Neural cell (in vitro differentiated cells): ENCODE data around the gene ACTG2. TPM values are rescaled to one million over a fixed set of nuclear protein-coding genes. Genes with fewer than 3 reads are reported as not detected.

Source experiments
- H2AFZ ChIP-seq: fragments of 200-600, 300-800 bp; sonication (generic), shearing (Covaris generic); 2 replicates; pipeline ENCODE4 v1.6.0; 2014; ENCODE audit warnings: low read depth, mild to moderate bottlenecking, antibody characterized with exemption, low read length, moderate library complexity
- H3F3A ChIP-seq: fragments of 200-600 bp; shearing (Covaris generic); 2 replicates; pipeline ENCODE4 v1.6.1; 2016; ENCODE audit warnings: mild to moderate bottlenecking, moderate library complexity, mixed read lengths, antibody characterized with exemption, low read length; ENCODE audit not compliant: insufficient read depth, poor library complexity, severe bottlenecking
- H3K27ac ChIP-seq: fragments of 200-600, 300-800 bp; sonication (generic), shearing (Covaris generic); 2 replicates; pipeline ENCODE4 v1.5.1; 2014; ENCODE audit warnings: mild to moderate bottlenecking, low read length, moderate library complexity
- H3K27me3 ChIP-seq: fragments of 300-800, 200-600 bp; sonication (generic), shearing (Covaris generic); 2 replicates; pipeline ENCODE4 v1.6.0; 2014; ENCODE audit warnings: mild to moderate bottlenecking, low read depth, low read length, moderate library complexity; ENCODE audit not compliant: insufficient read depth
- H3K36me3 ChIP-seq: fragments of 300-800, 200-600 bp; sonication (generic), shearing (Covaris generic); 2 replicates; pipeline ENCODE4 v1.5.1; 2014; ENCODE audit warnings: mild to moderate bottlenecking, antibody characterized with exemption, low read length, moderate library complexity; ENCODE audit not compliant: insufficient read depth
- H3K4me2 ChIP-seq: fragments of 300-800, 200-600 bp; sonication (generic), shearing (Covaris generic); 2 replicates; pipeline ENCODE4 v1.6.0; 2014; ENCODE audit warnings: mild to moderate bottlenecking, low read length
- H3K4me3 ChIP-seq: fragments of 300-800, 200-600 bp; sonication (generic), shearing (Covaris generic); 2 replicates; pipeline ENCODE4 v1.5.1; 2014; ENCODE audit warnings: mild to moderate bottlenecking, low read length, moderate library complexity
- H3K79me2 ChIP-seq: fragments of 200-600 bp; shearing (Covaris generic); replicated peaks from 2 replicates; pipeline ENCODE4 v1.6.0; 2014; ENCODE audit warnings: mild to moderate bottlenecking, low read length, moderate library complexity; ENCODE audit not compliant: insufficient read depth
- H3K9ac ChIP-seq: fragments of 300-800, 200-600 bp; sonication (generic), shearing (Covaris generic); 2 replicates; pipeline ENCODE4 v1.6.1; 2016; ENCODE audit warnings: mild to moderate bottlenecking, low read length, mixed read lengths
- H3K9me2 ChIP-seq: fragments of 200-600 bp; shearing (Covaris generic); 2 replicates; pipeline ENCODE4 v1.6.1; 2016; ENCODE audit warnings: mild to moderate bottlenecking, low read length, mixed read lengths; ENCODE audit not compliant: insufficient read depth
- H3K9me3 ChIP-seq: fragments of 200-600, 300-800 bp; sonication (generic), shearing (Covaris generic); 2 replicates; pipeline ENCODE4 v1.6.1; 2016; ENCODE audit warnings: mild to moderate bottlenecking, mixed run types, low read length, moderate library complexity, mixed read lengths
- H4K20me1 ChIP-seq: fragments of 200-600 bp; shearing (Covaris generic); 2 replicates; pipeline ENCODE4 v1.6.1; 2016; ENCODE audit warnings: mild to moderate bottlenecking, mixed run types; ENCODE audit not compliant: insufficient read depth
- EP300 ChIP-seq: fragments of 450-650 bp; conservative IDR thresholded peaks from 2 replicates; pipeline ENCODE4 v1.6.1; 2014; ENCODE audit warnings: antibody characterized with exemption, mild to moderate bottlenecking, moderate library complexity; ENCODE audit not compliant: poor library complexity, severe bottlenecking
- EZH2 ChIP-seq: fragments of 200-600, 300-800 bp; shearing (Covaris generic), sonication (generic); IDR thresholded peaks from 2 replicates; pipeline ENCODE4 v1.6.1; 2014; ENCODE audit warnings: antibody characterized with exemption, low read length, borderline replicate concordance, mild to moderate bottlenecking; ENCODE audit not compliant: insufficient read depth, poor library complexity, severe bottlenecking
- MXI1 ChIP-seq: fragments of 450-650 bp; conservative IDR thresholded peaks from 2 replicates; pipeline ENCODE4 v1.6.1; 2014; ENCODE audit warnings: antibody characterized with exemption, mild to moderate bottlenecking; ENCODE audit not compliant: poor library complexity, severe bottlenecking
- POLR2AphosphoS5 ChIP-seq: IDR thresholded peaks from 2 replicates; pipeline ENCODE4 v1.6.1; 2012
- RAD21 ChIP-seq: fragments of 450-650 bp; conservative IDR thresholded peaks from 2 replicates; pipeline ENCODE4 v1.6.1; 2014; ENCODE audit warnings: antibody characterized with exemption, mild to moderate bottlenecking, moderate library complexity
- SMC3 ChIP-seq: fragments of 450-650 bp; conservative IDR thresholded peaks from 2 replicates; pipeline ENCODE4 v1.6.1; 2014; ENCODE audit warnings: antibody characterized with exemption, mild to moderate bottlenecking, moderate library complexity; ENCODE audit not compliant: poor library complexity
- TAF1 ChIP-seq: IDR thresholded peaks from 2 replicates; pipeline ENCODE4 v1.6.1; 2012; ENCODE audit warnings: low read depth
- polyA plus RNA-seq: library from polyadenylated mRNA; depleted of rRNA; stranded (reverse); fragments of >200 nt; gene quantifications from 2 replicates; pipeline ENCODE4 v1.2.3, GENCODE V29; 2014
- TF ChIP-seq, protein P1 (sequence below): IDR thresholded peaks from 2 replicates; pipeline ENCODE4 v1.6.1; 2012; ENCODE audit warnings: borderline replicate concordance
- TF ChIP-seq, protein P2 (sequence below): fragments of 450-650 bp; IDR thresholded peaks from 2 replicates; pipeline ENCODE4 v1.5.1; 2014; ENCODE audit warnings: antibody characterized with exemption, mild to moderate bottlenecking, moderate library complexity; ENCODE audit not compliant: poor library complexity, severe bottlenecking

The ACTG2 gene
- polyA plus RNA-seq, 1 donor from 2014 or later = 0.67 TPM

DNA sequence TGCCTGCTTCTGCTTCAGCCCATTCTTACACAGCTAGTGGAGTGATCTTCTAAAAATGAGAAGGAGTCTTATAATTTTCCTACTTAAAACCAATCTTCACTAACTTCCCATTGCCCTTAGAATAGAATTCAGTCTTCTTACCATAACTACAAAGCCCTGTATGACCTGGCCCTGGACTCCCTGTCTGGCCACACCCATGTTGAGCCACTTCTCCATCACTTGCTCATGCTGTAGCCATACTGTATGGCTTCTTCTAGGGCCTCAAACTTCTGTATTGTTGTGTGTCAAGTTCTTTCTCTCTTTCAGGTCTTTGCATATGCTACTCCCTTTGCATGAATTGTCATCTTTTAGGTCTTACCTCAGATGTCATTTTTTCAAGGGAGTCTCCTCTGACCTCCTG, 45.1 kb downstream of the ACTG2 start:
- no peak for TF ChIP-seq EZH2
- Histone ChIP-seq H4K20me1 (no peaks in the 10 kb centered on the region), H3K36me3 (no peaks in the 10 kb centered on the region), H3K9ac (no peak overlapping the region), H3K4me2 (no peak overlapping the region), H3F3A (no peaks in the 10 kb centered on the region), H3K4me3 (no peak overlapping the region), H3K27me3 (no peaks in the 10 kb centered on the region), H3K27ac (no peak overlapping the region), H3K9me3 (no peaks in the 10 kb centered on the region), H3K79me2 (peaks cover 53% of the 10 kb centered on the region), H2AFZ (no peak overlapping the region), H3K9me2 (no peaks in the 10 kb centered on the region)

DNA sequence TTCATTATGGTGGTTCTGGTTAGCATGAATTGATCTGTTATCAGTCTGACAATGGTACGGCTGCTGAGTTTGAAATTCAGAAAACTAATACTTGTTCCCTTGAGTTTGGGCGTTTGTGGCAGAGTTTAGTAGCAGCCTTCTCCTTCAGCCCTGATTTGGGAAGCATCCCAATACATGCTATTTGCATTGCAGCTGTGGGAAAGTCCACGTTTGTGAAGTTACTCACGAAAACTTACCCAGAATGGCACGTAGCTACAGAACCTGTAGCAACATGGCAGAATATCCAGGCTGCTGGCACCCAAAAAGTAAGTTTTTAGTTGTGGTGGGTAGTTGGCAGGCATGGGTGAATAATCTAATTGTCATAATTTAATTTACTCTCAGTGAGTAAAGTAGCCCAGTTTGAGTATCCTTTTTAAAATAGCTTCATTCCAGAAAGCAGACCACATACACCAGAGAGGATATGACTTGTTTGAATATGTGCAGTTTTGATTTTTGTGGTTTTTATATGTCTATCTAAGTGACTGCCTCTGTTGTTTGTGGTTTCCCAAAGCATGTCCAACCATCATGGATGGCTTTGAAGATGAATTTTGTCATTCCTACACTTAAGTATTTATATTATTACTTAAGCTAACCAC, 46.0 kb downstream of the ACTG2 start:
- no peaks in the 10 kb centered on the region for H3K9me2 ChIP-seq
- no peaks in the 10 kb centered on the region for H3K27me3 ChIP-seq
- H3K9ac ChIP-seq = no peak overlapping the region
- no peak overlapping the region for H3K4me3 ChIP-seq
- TF ChIP-seq RAD21 = no peak
- TF ChIP-seq, protein P1, sequence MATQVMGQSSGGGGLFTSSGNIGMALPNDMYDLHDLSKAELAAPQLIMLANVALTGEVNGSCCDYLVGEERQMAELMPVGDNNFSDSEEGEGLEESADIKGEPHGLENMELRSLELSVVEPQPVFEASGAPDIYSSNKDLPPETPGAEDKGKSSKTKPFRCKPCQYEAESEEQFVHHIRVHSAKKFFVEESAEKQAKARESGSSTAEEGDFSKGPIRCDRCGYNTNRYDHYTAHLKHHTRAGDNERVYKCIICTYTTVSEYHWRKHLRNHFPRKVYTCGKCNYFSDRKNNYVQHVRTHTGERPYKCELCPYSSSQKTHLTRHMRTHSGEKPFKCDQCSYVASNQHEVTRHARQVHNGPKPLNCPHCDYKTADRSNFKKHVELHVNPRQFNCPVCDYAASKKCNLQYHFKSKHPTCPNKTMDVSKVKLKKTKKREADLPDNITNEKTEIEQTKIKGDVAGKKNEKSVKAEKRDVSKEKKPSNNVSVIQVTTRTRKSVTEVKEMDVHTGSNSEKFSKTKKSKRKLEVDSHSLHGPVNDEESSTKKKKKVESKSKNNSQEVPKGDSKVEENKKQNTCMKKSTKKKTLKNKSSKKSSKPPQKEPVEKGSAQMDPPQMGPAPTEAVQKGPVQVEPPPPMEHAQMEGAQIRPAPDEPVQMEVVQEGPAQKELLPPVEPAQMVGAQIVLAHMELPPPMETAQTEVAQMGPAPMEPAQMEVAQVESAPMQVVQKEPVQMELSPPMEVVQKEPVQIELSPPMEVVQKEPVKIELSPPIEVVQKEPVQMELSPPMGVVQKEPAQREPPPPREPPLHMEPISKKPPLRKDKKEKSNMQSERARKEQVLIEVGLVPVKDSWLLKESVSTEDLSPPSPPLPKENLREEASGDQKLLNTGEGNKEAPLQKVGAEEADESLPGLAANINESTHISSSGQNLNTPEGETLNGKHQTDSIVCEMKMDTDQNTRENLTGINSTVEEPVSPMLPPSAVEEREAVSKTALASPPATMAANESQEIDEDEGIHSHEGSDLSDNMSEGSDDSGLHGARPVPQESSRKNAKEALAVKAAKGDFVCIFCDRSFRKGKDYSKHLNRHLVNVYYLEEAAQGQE = no peak
- TF ChIP-seq SMC3 = no peak
- TF ChIP-seq, protein P2, sequence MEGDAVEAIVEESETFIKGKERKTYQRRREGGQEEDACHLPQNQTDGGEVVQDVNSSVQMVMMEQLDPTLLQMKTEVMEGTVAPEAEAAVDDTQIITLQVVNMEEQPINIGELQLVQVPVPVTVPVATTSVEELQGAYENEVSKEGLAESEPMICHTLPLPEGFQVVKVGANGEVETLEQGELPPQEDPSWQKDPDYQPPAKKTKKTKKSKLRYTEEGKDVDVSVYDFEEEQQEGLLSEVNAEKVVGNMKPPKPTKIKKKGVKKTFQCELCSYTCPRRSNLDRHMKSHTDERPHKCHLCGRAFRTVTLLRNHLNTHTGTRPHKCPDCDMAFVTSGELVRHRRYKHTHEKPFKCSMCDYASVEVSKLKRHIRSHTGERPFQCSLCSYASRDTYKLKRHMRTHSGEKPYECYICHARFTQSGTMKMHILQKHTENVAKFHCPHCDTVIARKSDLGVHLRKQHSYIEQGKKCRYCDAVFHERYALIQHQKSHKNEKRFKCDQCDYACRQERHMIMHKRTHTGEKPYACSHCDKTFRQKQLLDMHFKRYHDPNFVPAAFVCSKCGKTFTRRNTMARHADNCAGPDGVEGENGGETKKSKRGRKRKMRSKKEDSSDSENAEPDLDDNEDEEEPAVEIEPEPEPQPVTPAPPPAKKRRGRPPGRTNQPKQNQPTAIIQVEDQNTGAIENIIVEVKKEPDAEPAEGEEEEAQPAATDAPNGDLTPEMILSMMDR = no peak
- no peak for TF ChIP-seq POLR2AphosphoS5
- no peak for TF ChIP-seq MXI1
- no peak overlapping the region for H3K27ac ChIP-seq
- no peak overlapping the region for H3K4me2 ChIP-seq
- no peaks in the 10 kb centered on the region for H3K36me3 ChIP-seq
- no peaks in the 10 kb centered on the region for H3K9me3 ChIP-seq
- H2AFZ ChIP-seq = no peak overlapping the region
- H3F3A ChIP-seq = no peaks in the 10 kb centered on the region
- peaks cover 60% of the 10 kb centered on the region for H3K79me2 ChIP-seq
- H4K20me1 ChIP-seq = no peaks in the 10 kb centered on the region

DNA sequence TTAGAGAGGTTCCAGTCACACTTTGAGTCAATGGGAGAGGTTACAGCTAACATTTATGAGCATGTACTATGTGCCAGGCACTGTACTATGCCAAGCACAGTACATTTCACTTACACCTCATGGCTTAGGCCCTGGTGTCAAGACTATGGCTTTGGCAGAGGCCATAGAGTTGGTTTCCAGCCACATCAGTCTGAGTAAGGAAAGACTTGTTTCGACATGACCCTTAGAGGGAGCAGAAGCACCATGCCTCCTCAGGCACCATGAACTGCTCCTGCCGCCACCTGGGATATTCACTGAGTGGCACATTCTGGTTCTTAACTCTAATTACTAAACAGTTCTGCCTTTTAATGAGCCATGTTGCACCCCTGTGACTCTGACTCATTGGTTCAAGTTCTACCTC, 46.6 kb downstream of the ACTG2 start:
- no peak overlapping the region for H3K27ac ChIP-seq
- H3K9ac ChIP-seq = no peak overlapping the region
- H2AFZ ChIP-seq = no peak overlapping the region
- H4K20me1 ChIP-seq = no peaks in the 10 kb centered on the region
- H3K9me3 ChIP-seq = no peaks in the 10 kb centered on the region
- peaks cover 60% of the 10 kb centered on the region for H3K79me2 ChIP-seq
- H3K36me3 ChIP-seq = no peaks in the 10 kb centered on the region
- no peaks in the 10 kb centered on the region for H3K9me2 ChIP-seq
- no peaks in the 10 kb centered on the region for H3K27me3 ChIP-seq
- H3F3A ChIP-seq = no peaks in the 10 kb centered on the region
- TF ChIP-seq EZH2 (no peak), POLR2AphosphoS5 (no peak), EP300 (no peak), MXI1 (no peak), RAD21 (no peak), SMC3 (no peak), TAF1 (no peak)
- TF ChIP-seq, protein P2 = no peak
- TF ChIP-seq, protein P1 = no peak
- H3K4me2 ChIP-seq = no peak overlapping the region
- H3K4me3 ChIP-seq = no peak overlapping the region
